ENCODE data around the gene C1orf116.

Gene C1orf116

DNA sequence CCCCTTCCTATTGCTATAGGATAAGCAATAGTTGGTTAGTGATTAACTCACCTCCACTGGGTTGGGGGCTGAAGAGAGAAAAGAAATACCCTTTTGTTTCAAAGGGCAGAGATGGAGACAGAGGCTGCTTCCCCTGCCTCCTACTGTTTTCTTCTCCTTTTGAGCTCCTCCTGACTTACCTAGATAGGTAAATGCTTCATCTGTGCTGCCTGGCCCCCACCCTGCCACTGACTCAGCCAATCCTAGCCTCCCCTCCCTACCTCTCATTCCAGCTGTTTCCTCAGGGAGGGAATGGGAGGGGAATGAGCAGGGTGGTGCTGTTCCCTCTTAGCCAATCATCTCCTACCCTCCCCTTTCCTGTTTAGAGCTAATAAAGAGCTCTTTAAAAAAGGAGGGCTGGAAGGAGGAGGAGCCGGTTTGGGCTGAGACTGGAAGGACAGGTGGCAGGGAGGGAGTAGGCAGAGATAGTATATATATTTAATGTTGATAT, at the start of gene C1orf116:
TSS of gene C1orf116 (minus strand) at position 229 of the 490 bp plus-strand sequence. CDS start 5,158 bp downstream, outside the sequence.
- peaks cover 18% of the 10 kb centered on the region; the same call in 1 of the 2 replicates for H3K4me1 ChIP-seq (ENCODE audit: insufficient read depth, low read length)
- H3K9ac ChIP-seq (ENCODE audit: low read depth, low read length): peak within 1 kb of the TSS; percentile 74; the same call in 1 of the 2 replicates
- no peaks in the 10 kb centered on the region; the same call in 1 of the 2 replicates for H3K27me3 ChIP-seq (ENCODE audit: insufficient read depth, low read length)
- H3K9me3 ChIP-seq (ENCODE audit: insufficient read depth, low read depth, low read length): no peaks in the 10 kb centered on the region
- H3K36me3 ChIP-seq (ENCODE audit: insufficient read depth, low read depth, low read length): no peaks in the 10 kb centered on the region
- H3K27ac ChIP-seq (ENCODE audit: low read length): peak within 1 kb of the TSS; percentile 55
- peak within 1 kb of the TSS; percentile 56; the same call in 1 of the 2 replicates for H3K4me3 ChIP-seq (ENCODE audit: low read length)

DNA sequence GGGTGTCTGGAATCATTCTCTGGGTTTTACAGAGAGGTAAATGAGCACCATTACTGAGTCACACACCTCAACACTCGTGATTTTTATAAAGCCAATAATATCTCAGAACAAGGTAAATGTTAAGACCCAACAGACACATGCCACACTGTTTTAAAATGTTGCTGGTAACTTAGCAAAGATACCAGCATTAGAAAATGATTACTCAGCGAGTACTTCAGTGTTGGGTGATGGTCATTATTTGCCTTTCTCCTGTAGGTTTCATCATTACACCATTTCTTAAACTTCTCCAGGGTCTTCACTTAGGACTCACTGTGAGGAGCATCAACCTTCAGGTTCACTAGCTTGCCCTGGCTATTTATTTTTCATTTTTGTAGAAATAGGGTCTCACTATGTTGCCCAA, 49.2 kb upstream of the C1orf116 start:
- no peaks in the 10 kb centered on the region for H3K36me3 ChIP-seq (ENCODE audit: insufficient read depth, low read depth, low read length)
- H3K27me3 ChIP-seq (ENCODE audit: insufficient read depth, low read length): no peaks in the 10 kb centered on the region
- H3K27ac ChIP-seq (ENCODE audit: low read length): no peak overlapping the region
- H3K9ac ChIP-seq (ENCODE audit: low read depth, low read length): no peak overlapping the region
- H3K4me1 ChIP-seq (ENCODE audit: insufficient read depth, low read length): no peaks in the 10 kb centered on the region
- H3K4me3 ChIP-seq (ENCODE audit: low read length): no peak overlapping the region
- H3K9me3 ChIP-seq (ENCODE audit: insufficient read depth, low read depth, low read length): no peaks in the 10 kb centered on the region

DNA sequence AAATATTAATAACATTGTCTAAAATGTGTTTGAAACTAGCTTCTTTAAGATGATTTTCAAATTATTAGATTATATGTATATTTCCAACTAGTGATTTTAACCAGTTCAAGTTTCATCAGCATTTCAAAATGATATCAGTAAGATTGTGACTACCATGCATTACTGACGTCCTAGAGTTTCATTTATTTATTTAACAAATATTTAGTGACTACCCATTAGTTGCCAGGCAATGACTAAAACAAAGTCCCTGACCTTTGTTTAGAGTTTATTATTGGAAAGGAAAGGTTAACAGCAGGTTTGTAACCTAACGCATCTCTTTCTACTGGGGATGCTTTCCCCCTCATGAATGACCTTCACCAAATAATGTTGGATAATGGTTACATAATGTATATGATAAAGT, 48.5 kb upstream of the C1orf116 start:
- no peak overlapping the region for H3K27ac ChIP-seq (ENCODE audit: low read length)
- H3K36me3 ChIP-seq (ENCODE audit: insufficient read depth, low read depth, low read length): no peaks in the 10 kb centered on the region
- no peaks in the 10 kb centered on the region for H3K27me3 ChIP-seq (ENCODE audit: insufficient read depth, low read length)
- no peaks in the 10 kb centered on the region for H3K9me3 ChIP-seq (ENCODE audit: insufficient read depth, low read depth, low read length)
- H3K9ac ChIP-seq (ENCODE audit: low read depth, low read length): no peak overlapping the region
- no peak overlapping the region for H3K4me3 ChIP-seq (ENCODE audit: low read length)
- no peaks in the 10 kb centered on the region for H3K4me1 ChIP-seq (ENCODE audit: insufficient read depth, low read length)

DNA sequence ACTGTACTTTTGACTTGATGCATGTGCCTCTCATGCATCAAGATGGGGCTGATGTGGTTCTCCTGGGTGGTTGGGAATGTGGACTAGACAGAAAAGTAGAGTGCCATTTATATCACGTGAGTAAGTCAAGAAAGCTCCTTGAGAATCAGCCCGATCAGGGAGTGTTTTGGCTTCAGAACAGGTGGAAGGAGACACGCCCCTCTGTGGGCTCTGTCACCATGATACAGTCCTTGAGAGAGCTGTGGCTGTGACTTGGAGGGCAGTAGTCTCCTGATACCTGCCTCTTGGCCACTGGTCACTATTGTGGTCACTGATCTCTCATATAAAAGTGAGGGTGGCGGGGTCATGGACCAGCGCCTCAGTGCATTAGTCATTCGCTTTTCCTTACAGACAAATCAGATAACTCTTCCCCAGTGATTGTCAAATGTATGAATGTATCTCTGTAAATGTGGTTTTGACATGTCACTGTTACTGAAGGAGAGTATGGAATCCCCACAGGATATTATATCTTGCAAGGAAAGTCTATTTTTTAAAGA, 47.2 kb upstream of the C1orf116 start:
- no peak overlapping the region for H3K4me3 ChIP-seq (ENCODE audit: low read length)
- peaks cover 3% of the 10 kb centered on the region; the same call in 1 of the 2 replicates for H3K36me3 ChIP-seq (ENCODE audit: insufficient read depth, low read depth, low read length)
- no peaks in the 10 kb centered on the region for H3K27me3 ChIP-seq (ENCODE audit: insufficient read depth, low read length)
- H3K9ac ChIP-seq (ENCODE audit: low read depth, low read length): no peak overlapping the region
- H3K9me3 ChIP-seq (ENCODE audit: insufficient read depth, low read depth, low read length): no peaks in the 10 kb centered on the region
- H3K27ac ChIP-seq (ENCODE audit: low read length): no peak overlapping the region
- no peaks in the 10 kb centered on the region for H3K4me1 ChIP-seq (ENCODE audit: insufficient read depth, low read length)

DNA sequence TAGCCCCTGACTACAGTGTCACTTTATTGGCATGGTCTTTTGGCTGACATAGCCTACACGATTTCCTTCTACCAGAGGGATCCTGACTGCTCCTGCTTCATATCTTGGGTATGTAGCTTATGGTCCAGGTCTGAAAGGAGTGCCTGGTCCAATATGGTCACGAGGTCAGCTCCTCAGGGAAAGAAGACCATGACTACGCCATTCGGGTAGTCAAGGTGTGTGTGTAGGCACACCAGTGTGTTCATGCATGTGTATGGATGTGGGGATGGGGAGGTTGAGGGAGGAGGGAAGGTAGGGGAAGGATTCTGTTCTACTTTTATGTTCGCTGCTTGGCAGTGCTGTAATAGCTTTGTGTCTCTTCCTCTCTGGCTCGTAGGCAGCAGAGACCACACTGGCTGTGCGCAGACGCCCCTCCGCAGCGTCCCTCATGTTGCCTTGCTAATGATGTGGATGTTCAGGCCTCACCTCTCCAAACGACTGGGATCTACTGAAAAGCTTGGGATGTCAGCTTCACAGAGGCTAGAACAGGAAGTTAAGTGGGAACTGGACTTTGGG, 46.1 kb upstream of the C1orf116 start:
- Histone ChIP-seq H3K4me1 (ENCODE audit: insufficient read depth, low read length) (no peaks in the 10 kb centered on the region), H3K9ac (ENCODE audit: low read depth, low read length) (no peak overlapping the region), H3K4me3 (ENCODE audit: low read length) (no peak overlapping the region), H3K27ac (ENCODE audit: low read length) (no peak overlapping the region), H3K36me3 (ENCODE audit: insufficient read depth, low read depth, low read length) (peaks cover 13% of the 10 kb centered on the region), H3K27me3 (ENCODE audit: insufficient read depth, low read length) (no peaks in the 10 kb centered on the region), H3K9me3 (ENCODE audit: insufficient read depth, low read depth, low read length) (no peaks in the 10 kb centered on the region)

DNA sequence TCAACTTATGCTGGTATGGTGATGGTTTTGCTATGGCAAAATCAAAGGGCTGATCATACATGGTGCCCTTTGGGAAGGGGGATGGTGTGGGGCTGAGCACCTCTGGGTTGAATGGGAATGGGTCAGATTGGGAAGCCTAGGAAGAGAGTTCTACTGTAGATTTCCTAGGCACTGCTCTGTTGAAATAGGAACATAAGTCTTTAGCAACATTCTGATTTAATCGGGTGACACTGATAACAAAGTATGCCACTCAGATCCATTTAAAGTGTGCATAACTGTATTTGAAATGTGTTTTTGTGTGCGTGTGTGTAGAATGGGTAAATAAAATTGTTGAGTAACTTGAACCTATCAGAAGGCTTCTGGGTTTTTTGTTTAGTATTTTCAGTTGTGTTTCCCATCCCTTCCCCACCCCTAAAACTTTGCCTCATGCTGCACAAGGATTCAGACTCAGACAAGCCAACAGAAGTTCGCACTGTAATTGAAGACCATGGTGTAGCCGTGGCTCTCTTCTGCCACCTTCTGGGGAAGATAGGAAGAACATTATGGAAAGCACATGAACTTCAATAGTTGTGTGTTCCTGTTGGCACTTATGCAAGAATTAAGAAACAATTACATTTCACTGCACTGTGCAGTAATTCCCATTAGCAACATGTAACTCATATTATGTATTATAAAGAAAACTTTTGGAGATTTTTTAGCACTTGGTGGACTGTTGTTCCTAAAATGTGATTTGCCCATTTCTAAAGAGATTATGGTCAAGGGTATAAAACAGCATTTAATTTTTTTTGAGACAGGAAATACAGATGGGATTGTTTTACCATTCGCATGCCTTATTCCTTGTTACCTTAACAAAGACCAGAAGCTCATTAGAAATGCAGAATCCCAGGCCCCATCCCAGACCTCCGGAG, 45.2 kb upstream of the C1orf116 start:
- no peak overlapping the region for H3K4me3 ChIP-seq (ENCODE audit: low read length)
- H3K4me1 ChIP-seq (ENCODE audit: insufficient read depth, low read length): no peaks in the 10 kb centered on the region
- H3K27ac ChIP-seq (ENCODE audit: low read length): no peak overlapping the region
- no peaks in the 10 kb centered on the region for H3K9me3 ChIP-seq (ENCODE audit: insufficient read depth, low read depth, low read length)
- no peaks in the 10 kb centered on the region for H3K27me3 ChIP-seq (ENCODE audit: insufficient read depth, low read length)
- no peak overlapping the region for H3K9ac ChIP-seq (ENCODE audit: low read depth, low read length)
- peaks cover 16% of the 10 kb centered on the region for H3K36me3 ChIP-seq (ENCODE audit: insufficient read depth, low read depth, low read length)

DNA sequence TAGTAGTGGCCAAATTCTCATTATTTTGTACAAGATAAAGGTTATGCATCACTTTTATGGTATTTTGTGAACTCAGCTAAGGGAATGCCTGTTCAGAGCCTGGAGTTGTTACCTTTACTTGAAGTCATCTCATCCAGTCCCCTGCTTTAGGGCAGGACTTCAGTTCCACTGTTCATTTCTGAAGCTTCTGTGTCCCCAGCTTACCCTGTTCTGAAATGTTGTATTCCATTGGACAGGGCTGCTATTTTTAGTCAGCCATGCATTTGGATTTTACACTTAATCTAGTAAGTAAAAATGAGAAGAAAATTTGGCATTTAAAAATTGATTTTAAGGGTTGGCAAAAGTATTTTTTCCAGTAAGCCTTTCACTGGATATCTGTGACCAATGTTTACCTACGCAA, 44.5 kb upstream of the C1orf116 start:
- Histone ChIP-seq H3K36me3 (ENCODE audit: insufficient read depth, low read depth, low read length) (peaks cover 16% of the 10 kb centered on the region), H3K27me3 (ENCODE audit: insufficient read depth, low read length) (no peaks in the 10 kb centered on the region), H3K27ac (ENCODE audit: low read length) (no peak overlapping the region), H3K4me3 (ENCODE audit: low read length) (no peak overlapping the region), H3K9me3 (ENCODE audit: insufficient read depth, low read depth, low read length) (no peaks in the 10 kb centered on the region), H3K9ac (ENCODE audit: low read depth, low read length) (no peak overlapping the region), H3K4me1 (ENCODE audit: insufficient read depth, low read length) (no peaks in the 10 kb centered on the region)

DNA sequence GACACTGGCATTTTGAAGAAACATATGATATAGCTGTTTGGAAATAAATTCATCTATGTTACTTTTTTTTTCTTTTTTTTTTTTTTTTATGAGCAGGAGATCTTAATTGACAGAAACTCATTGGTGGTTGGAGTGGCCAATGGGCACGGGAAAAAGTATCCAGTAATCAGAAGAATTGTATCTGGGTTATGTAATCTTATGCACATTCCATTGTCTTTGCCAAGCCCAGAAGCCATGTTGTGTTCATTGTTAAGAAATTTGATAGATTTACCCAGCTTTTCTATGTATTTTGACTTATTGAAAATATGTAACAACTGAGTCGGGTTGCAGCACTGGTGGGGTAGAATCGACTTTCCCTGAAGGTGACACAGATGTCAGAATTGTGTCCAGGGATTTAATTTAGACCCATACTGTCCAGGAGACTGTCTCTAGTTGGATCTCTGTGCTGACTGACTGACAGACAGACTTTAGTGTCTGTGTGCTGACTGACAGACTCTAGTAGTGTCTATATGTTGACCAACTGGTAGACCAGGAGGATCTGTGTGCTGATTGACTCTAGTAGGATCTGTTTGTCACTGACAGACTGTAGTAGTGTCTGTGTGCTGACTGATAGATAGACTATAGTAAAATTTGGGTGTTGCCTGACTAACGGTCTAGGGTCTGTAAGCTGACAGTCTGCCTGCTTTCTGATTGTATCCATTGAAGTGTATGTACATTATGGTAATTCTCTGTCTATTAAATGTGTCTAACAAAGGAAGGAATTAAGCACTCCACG, 43.8 kb upstream of the C1orf116 start:
- H3K9ac ChIP-seq (ENCODE audit: low read depth, low read length): no peak overlapping the region
- no peak overlapping the region for H3K27ac ChIP-seq (ENCODE audit: low read length)
- H3K9me3 ChIP-seq (ENCODE audit: insufficient read depth, low read depth, low read length): no peaks in the 10 kb centered on the region
- no peaks in the 10 kb centered on the region for H3K27me3 ChIP-seq (ENCODE audit: insufficient read depth, low read length)
- H3K4me3 ChIP-seq (ENCODE audit: low read length): no peak overlapping the region
- peaks cover 23% of the 10 kb centered on the region for H3K36me3 ChIP-seq (ENCODE audit: insufficient read depth, low read depth, low read length)
- no peaks in the 10 kb centered on the region for H3K4me1 ChIP-seq (ENCODE audit: insufficient read depth, low read length)

DNA sequence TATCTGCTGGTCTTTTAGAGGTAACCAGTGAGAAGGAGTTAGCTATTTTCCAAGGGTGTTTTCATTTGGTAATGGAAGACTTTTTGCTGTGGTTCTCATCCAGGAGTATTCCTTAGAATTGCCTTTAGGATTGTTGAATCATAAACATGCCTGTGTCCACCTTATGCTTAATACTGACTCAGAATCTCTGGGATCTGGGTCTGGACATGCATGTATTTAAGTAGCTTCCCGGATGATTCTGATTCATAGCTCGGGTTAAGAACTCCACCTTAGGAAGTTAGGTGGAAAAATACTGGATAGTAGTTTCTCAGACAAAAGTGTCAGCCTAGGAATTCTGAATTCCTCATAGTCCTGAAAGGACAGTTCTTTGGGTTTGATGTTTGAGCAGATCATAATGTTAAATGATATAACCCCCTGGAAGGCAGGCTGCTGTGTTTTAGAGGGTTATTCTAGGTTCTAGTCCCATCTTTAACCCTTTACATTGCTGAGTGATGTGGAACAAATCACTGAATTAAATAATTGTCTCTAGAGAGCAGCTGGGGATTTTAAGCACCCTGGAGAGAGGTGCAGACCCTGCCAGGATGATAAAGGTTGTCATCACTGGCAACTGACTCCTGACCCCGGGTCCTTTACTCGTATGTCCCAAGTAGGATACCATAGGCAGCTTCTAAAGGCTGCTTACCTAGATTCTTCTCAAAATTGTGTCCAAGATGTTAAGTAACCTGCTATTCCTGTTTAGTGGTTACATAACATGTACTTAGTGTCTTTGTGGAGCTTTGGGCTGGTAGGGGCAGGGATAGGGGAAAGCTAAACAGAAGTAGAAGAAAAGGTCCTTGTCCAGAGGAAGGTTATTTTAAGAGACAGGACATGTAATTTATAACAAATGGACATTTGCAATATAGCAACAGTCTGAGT, 41.6 kb upstream of the C1orf116 start:
- Histone ChIP-seq H3K27ac (ENCODE audit: low read length) (no peak overlapping the region), H3K4me3 (ENCODE audit: low read length) (no peak overlapping the region), H3K36me3 (ENCODE audit: insufficient read depth, low read depth, low read length) (peaks cover 44% of the 10 kb centered on the region), H3K4me1 (ENCODE audit: insufficient read depth, low read length) (no peaks in the 10 kb centered on the region), H3K9ac (ENCODE audit: low read depth, low read length) (no peak overlapping the region), H3K27me3 (ENCODE audit: insufficient read depth, low read length) (no peaks in the 10 kb centered on the region), H3K9me3 (ENCODE audit: insufficient read depth, low read depth, low read length) (no peaks in the 10 kb centered on the region)

DNA sequence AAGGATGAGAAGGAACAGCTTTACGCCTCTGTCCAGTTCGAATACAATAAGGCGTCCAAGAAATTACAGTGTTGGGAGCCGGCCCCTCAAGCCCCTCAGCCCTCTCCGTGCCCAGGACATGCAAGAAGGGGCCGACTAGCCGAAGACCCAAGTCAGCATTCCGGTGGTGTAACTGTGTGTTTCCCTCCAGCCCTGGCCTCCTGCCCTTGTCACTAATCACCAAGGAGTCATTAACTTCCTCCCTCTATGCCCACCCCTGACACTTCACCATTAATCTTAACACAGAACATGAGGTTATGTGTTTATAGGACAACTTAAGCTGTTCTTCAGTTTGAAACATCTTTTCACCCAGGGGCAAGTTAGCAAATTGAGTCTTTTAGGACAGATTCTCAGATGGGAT, 39.7 kb upstream of the C1orf116 start:
- Histone ChIP-seq H3K9me3 (ENCODE audit: insufficient read depth, low read depth, low read length) (no peaks in the 10 kb centered on the region), H3K36me3 (ENCODE audit: insufficient read depth, low read depth, low read length) (peaks cover 60% of the 10 kb centered on the region), H3K27me3 (ENCODE audit: insufficient read depth, low read length) (no peaks in the 10 kb centered on the region), H3K9ac (ENCODE audit: low read depth, low read length) (no peak overlapping the region), H3K4me1 (ENCODE audit: insufficient read depth, low read length) (no peaks in the 10 kb centered on the region), H3K4me3 (ENCODE audit: low read length) (no peak overlapping the region), H3K27ac (ENCODE audit: low read length) (no peak overlapping the region)

Measured in iPS-20b (cell line).